ENCODE data around the gene IGF2BP2. TPM values are rescaled to one million over a fixed set of nuclear protein-coding genes. Genes with fewer than 3 reads are reported as not detected.
"Not testable (repeated sequence)": the region's sequence is repeated elsewhere in the genome, so short reads cannot be mapped to it uniquely, and the experiment has no call there.

Gene IGF2BP2
- total RNA-seq, 1 donor from 2014 or later: 147 TPM

GRCh38 chr3:185844051-185844450, 19.2 kb upstream of the IGF2BP2 start:
- H3K36me3 ChIP-seq: no peaks in the 10 kb centered on the region
- no peaks in the 10 kb centered on the region for H3K27me3 ChIP-seq
- H3F3A ChIP-seq (ENCODE audit: low read depth): no peaks in the 10 kb centered on the region
- no peak overlapping the region for H3K27ac ChIP-seq
- no peak for DNase-seq (ENCODE audit: low spot score)
- Mint-ChIP-seq H3K9me3 (no peaks in the 10 kb centered on the region), H3K27me3 (ENCODE audit: insufficient read depth, low read depth) (peaks cover 10% of the 10 kb centered on the region), H3K27ac (no peak overlapping the region), H3K36me3 (no peaks in the 10 kb centered on the region), H3K4me1 (peaks cover 12% of the 10 kb centered on the region), H3K4me3 (no peak overlapping the region)
- H3K9ac ChIP-seq: no peak overlapping the region
- no peaks in the 10 kb centered on the region for H3K9me3 ChIP-seq (ENCODE audit: low read depth)
- H3K79me2 ChIP-seq (ENCODE audit: low read depth): no peaks in the 10 kb centered on the region
- no peaks in the 10 kb centered on the region for H4K20me1 ChIP-seq (ENCODE audit: low read depth)
- H3K4me2 ChIP-seq: no peak overlapping the region
- H3K4me1 ChIP-seq: no peaks in the 10 kb centered on the region
- H2AFZ ChIP-seq (replicated peaks): no peak overlapping the region
- no peak for TF ChIP-seq EZH2 (IDR thresholded peaks at IDR 0.05)
- H3K4me3 ChIP-seq: no peak overlapping the region

GRCh38 chr3:185843635-185844034, 18.8 kb upstream of the IGF2BP2 start:
- Histone ChIP-seq H3K9me3 (ENCODE audit: low read depth) (no peaks in the 10 kb centered on the region), H3F3A (ENCODE audit: low read depth) (no peaks in the 10 kb centered on the region), H3K4me2 (no peak overlapping the region), H3K79me2 (ENCODE audit: low read depth) (no peaks in the 10 kb centered on the region), H2AFZ (replicated peaks) (no peak overlapping the region), H3K4me1 (no peaks in the 10 kb centered on the region), H4K20me1 (ENCODE audit: low read depth) (no peaks in the 10 kb centered on the region), H3K27ac (no peak overlapping the region), H3K36me3 (no peaks in the 10 kb centered on the region), H3K9ac (no peak overlapping the region), H3K4me3 (no peak overlapping the region), H3K27me3 (no peaks in the 10 kb centered on the region)
- no peaks in the 10 kb centered on the region for H3K9me3 Mint-ChIP-seq
- peaks cover 10% of the 10 kb centered on the region for H3K4me1 Mint-ChIP-seq
- no peak overlapping the region for H3K4me3 Mint-ChIP-seq
- TF ChIP-seq EZH2 (IDR thresholded peaks at IDR 0.05) (no peak), EZH2phosphoT487 (IDR thresholded peaks at IDR 0.05) (no peak), CTCF (IDR thresholded peaks at IDR 0.05) (no peak)
- H3K27me3 Mint-ChIP-seq (ENCODE audit: insufficient read depth, low read depth): peaks cover 6% of the 10 kb centered on the region
- H3K27ac Mint-ChIP-seq: no peak overlapping the region
- no peak for DNase-seq (ENCODE audit: low spot score)
- H3K36me3 Mint-ChIP-seq: no peaks in the 10 kb centered on the region

GRCh38 chr3:185843126-185843525, 18.3 kb upstream of the IGF2BP2 start:
- Histone ChIP-seq H3K27me3 (no peaks in the 10 kb centered on the region), H3K36me3 (no peaks in the 10 kb centered on the region), H3K4me2 (no peak overlapping the region), H2AFZ (replicated peaks) (no peak overlapping the region), H3F3A (ENCODE audit: low read depth) (no peaks in the 10 kb centered on the region), H3K9ac (no peak overlapping the region), H4K20me1 (ENCODE audit: low read depth) (no peaks in the 10 kb centered on the region), H3K27ac (no peak overlapping the region), H3K4me1 (no peaks in the 10 kb centered on the region), H3K79me2 (ENCODE audit: low read depth) (no peaks in the 10 kb centered on the region), H3K4me3 (no peak overlapping the region), H3K9me3 (ENCODE audit: low read depth) (no peaks in the 10 kb centered on the region)
- no peak for DNase-seq (ENCODE audit: low spot score)
- peaks cover 6% of the 10 kb centered on the region for H3K27me3 Mint-ChIP-seq (ENCODE audit: insufficient read depth, low read depth)
- H3K27ac Mint-ChIP-seq: no peak overlapping the region
- no peaks in the 10 kb centered on the region for H3K36me3 Mint-ChIP-seq
- no peak overlapping the region for H3K4me3 Mint-ChIP-seq
- no peaks in the 10 kb centered on the region for H3K9me3 Mint-ChIP-seq
- TF ChIP-seq EZH2phosphoT487 (IDR thresholded peaks at IDR 0.05): no peak
- TF ChIP-seq CTCF (IDR thresholded peaks at IDR 0.05): no peak
- no peak for TF ChIP-seq EZH2 (IDR thresholded peaks at IDR 0.05)
- H3K4me1 Mint-ChIP-seq: peaks cover 10% of the 10 kb centered on the region

- Histone ChIP-seq H3K9me3 (ENCODE audit: low read depth) (no peaks in the 10 kb centered on the region), H3K36me3 (no peaks in the 10 kb centered on the region), H3K27ac (no peak overlapping the region), H3K4me1 (no peaks in the 10 kb centered on the region), H3K27me3 (no peaks in the 10 kb centered on the region), H3F3A (ENCODE audit: low read depth) (no peaks in the 10 kb centered on the region), H3K4me2 (no peak overlapping the region), H3K9ac (no peak overlapping the region), H2AFZ (replicated peaks) (no peak overlapping the region), H4K20me1 (ENCODE audit: low read depth) (no peaks in the 10 kb centered on the region), H3K79me2 (ENCODE audit: low read depth) (no peaks in the 10 kb centered on the region), H3K4me3 (no peak overlapping the region)
- Mint-ChIP-seq H3K27me3 (ENCODE audit: insufficient read depth, low read depth) (peaks cover 3% of the 10 kb centered on the region), H3K36me3 (no peaks in the 10 kb centered on the region), H3K4me1 (peaks cover 4% of the 10 kb centered on the region), H3K27ac (no peak overlapping the region), H3K9me3 (no peaks in the 10 kb centered on the region), H3K4me3 (no peak overlapping the region)
- no peak for TF ChIP-seq CTCF (IDR thresholded peaks at IDR 0.05)
- no peak for TF ChIP-seq EZH2 (IDR thresholded peaks at IDR 0.05)
- no peak for TF ChIP-seq EZH2phosphoT487 (IDR thresholded peaks at IDR 0.05)
- DNase-seq (ENCODE audit: low spot score): no peak
Observed at GRCh38 chr3:185842241-185842640, 17.4 kb upstream of the IGF2BP2 start.

- not testable (repeated sequence) for H3K9me3 Mint-ChIP-seq; H3K79me2 ChIP-seq (ENCODE audit: low read depth); H3K36me3 ChIP-seq; DNase-seq (ENCODE audit: low spot score); H3K4me2 ChIP-seq; H3K27ac Mint-ChIP-seq; H3K4me3 Mint-ChIP-seq; H3K36me3 Mint-ChIP-seq; H3K9ac ChIP-seq; H2AFZ ChIP-seq (replicated peaks); H4K20me1 ChIP-seq (ENCODE audit: low read depth); H3F3A ChIP-seq (ENCODE audit: low read depth); H3K9me3 ChIP-seq (ENCODE audit: low read depth); H3K27ac ChIP-seq; H3K27me3 Mint-ChIP-seq (ENCODE audit: insufficient read depth, low read depth); H3K4me1 ChIP-seq; H3K4me1 Mint-ChIP-seq; H3K27me3 ChIP-seq; H3K4me3 ChIP-seq
Observed at GRCh38 chr3:185838417-185838989, 13.7 kb upstream of the IGF2BP2 start.
